IPS-15b (cell line): Measurements from ENCODE around the gene UBAC1.
"Not testable (repeated sequence)": the region's sequence is repeated elsewhere in the genome, so short reads cannot be mapped to it uniquely, and the experiment has no call there.

Source experiments
- H3K27me3 ChIP-seq: one replicate; pipeline ENCODE4 v1.6.1; 2013; ENCODE audit warnings: low read length; ENCODE audit not compliant: control insufficient read depth, insufficient read depth
- H3K36me3 ChIP-seq: one replicate; pipeline ENCODE4 v1.6.1; 2013; ENCODE audit warnings: low read length; ENCODE audit not compliant: control insufficient read depth, insufficient read depth
- H3K4me1 ChIP-seq: one replicate; pipeline ENCODE4 v1.6.1; 2013; ENCODE audit warnings: mild to moderate bottlenecking, low read length; ENCODE audit not compliant: control insufficient read depth, insufficient read depth
- H3K4me3 ChIP-seq: one replicate; pipeline ENCODE4 v1.5.1; 2013; ENCODE audit warnings: low read depth, low read length
- H3K9ac ChIP-seq: one replicate; pipeline ENCODE4 v1.6.1; 2013; ENCODE audit warnings: low read depth, mild to moderate bottlenecking, low read length
- H3K9me3 ChIP-seq: one replicate; pipeline ENCODE4 v1.6.1; 2013; ENCODE audit warnings: mild to moderate bottlenecking, low read length; ENCODE audit not compliant: control insufficient read depth, insufficient read depth

UBAC1 gene

GRCh38 chr9:135971892-135972291 lies 10.7 kb upstream of the UBAC1 start:
- H3K4me3 ChIP-seq: no peak overlapping the region
- no peaks in the 10 kb centered on the region for H3K9me3 ChIP-seq
- no peak overlapping the region for H3K9ac ChIP-seq
- H3K27me3 ChIP-seq: no peaks in the 10 kb centered on the region
- no peaks in the 10 kb centered on the region for H3K36me3 ChIP-seq
- H3K4me1 ChIP-seq: peaks cover 4% of the 10 kb centered on the region

- Histone ChIP-seq H3K4me1 (peaks cover 4% of the 10 kb centered on the region), H3K9ac (no peak overlapping the region), H3K9me3 (no peaks in the 10 kb centered on the region), H3K4me3 (no peak overlapping the region), H3K36me3 (no peaks in the 10 kb centered on the region), H3K27me3 (no peaks in the 10 kb centered on the region)
Measured at GRCh38 chr9:135971111-135971766, 10.1 kb upstream of the UBAC1 start.

- H3K4me3 ChIP-seq: no peak overlapping the region
- no peaks in the 10 kb centered on the region for H3K36me3 ChIP-seq
- H3K9me3 ChIP-seq: no peaks in the 10 kb centered on the region
- H3K4me1 ChIP-seq: peaks cover 4% of the 10 kb centered on the region
- H3K9ac ChIP-seq: no peak overlapping the region
- H3K27me3 ChIP-seq: no peaks in the 10 kb centered on the region
Measured at GRCh38 chr9:135970128-135970815, 9.1 kb upstream of the UBAC1 start.

GRCh38 chr9:135969064-135969683 lies 8.0 kb upstream of the UBAC1 start:
- no peaks in the 10 kb centered on the region for H3K27me3 ChIP-seq
- H3K9ac ChIP-seq: no peak overlapping the region
- H3K36me3 ChIP-seq: no peaks in the 10 kb centered on the region
- H3K4me1 ChIP-seq: peaks cover 4% of the 10 kb centered on the region
- H3K4me3 ChIP-seq: no peak overlapping the region
- no peaks in the 10 kb centered on the region for H3K9me3 ChIP-seq

- Histone ChIP-seq H3K27me3 (no peaks in the 10 kb centered on the region), H3K9me3 (no peaks in the 10 kb centered on the region), H3K4me1 (peaks cover 4% of the 10 kb centered on the region), H3K9ac (no peak overlapping the region), H3K36me3 (no peaks in the 10 kb centered on the region), H3K4me3 (no peak overlapping the region)
Measured at GRCh38 chr9:135968601-135969000, 7.4 kb upstream of the UBAC1 start.

DNA sequence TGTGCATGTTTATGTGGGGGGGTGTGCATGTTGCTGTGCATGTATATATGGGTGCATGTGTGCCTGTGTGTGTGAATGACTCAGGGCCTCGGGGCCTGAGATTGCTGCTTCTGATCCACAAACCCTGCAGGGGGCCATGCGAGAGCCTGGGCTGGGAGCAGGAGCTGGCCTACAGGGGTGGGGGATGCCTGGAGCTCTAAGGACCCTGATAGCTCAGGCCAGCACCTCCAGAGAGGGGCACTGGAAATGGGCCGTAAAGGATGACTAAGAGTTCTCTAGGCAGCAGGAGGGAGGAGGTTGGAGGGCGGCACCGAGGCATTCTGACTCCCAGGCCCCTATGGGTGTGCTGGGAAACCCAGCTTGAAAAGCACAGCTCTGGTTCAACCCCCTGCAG lies 6.9 kb upstream of the UBAC1 start:
- H3K9me3 ChIP-seq: no peaks in the 10 kb centered on the region
- no peaks in the 10 kb centered on the region for H3K36me3 ChIP-seq
- H3K27me3 ChIP-seq: no peaks in the 10 kb centered on the region
- H3K4me3 ChIP-seq: no peak overlapping the region
- no peak overlapping the region for H3K9ac ChIP-seq
- H3K4me1 ChIP-seq: peaks cover 4% of the 10 kb centered on the region

- H3K4me1 ChIP-seq, H3K9ac ChIP-seq, H3K9me3 ChIP-seq, H3K4me3 ChIP-seq, H3K27me3 ChIP-seq, H3K36me3 ChIP-seq: not testable (repeated sequence)
Measured at GRCh38 chr9:135966916-135967260, 5.7 kb upstream of the UBAC1 start.

GRCh38 chr9:135965124-135965756 lies 4.1 kb upstream of the UBAC1 start:
- Histone ChIP-seq H3K4me1 (peaks cover 4% of the 10 kb centered on the region), H3K4me3 (no peak overlapping the region), H3K9ac (no peak overlapping the region), H3K36me3 (no peaks in the 10 kb centered on the region), H3K9me3 (no peaks in the 10 kb centered on the region), H3K27me3 (no peaks in the 10 kb centered on the region)

GRCh38 chr9:135963938-135964337 lies 2.8 kb upstream of the UBAC1 start:
- Histone ChIP-seq H3K27me3 (no peaks in the 10 kb centered on the region), H3K9ac (no peak overlapping the region), H3K4me1 (peaks cover 9% of the 10 kb centered on the region), H3K36me3 (no peaks in the 10 kb centered on the region), H3K9me3 (no peaks in the 10 kb centered on the region), H3K4me3 (no peak overlapping the region)

GRCh38 chr9:135963338-135963737 lies 2.2 kb upstream of the UBAC1 start:
- H3K36me3 ChIP-seq: no peaks in the 10 kb centered on the region
- H3K4me3 ChIP-seq: no peak overlapping the region
- no peaks in the 10 kb centered on the region for H3K27me3 ChIP-seq
- peaks cover 9% of the 10 kb centered on the region for H3K4me1 ChIP-seq
- no peaks in the 10 kb centered on the region for H3K9me3 ChIP-seq
- H3K9ac ChIP-seq: no peak overlapping the region

DNA sequence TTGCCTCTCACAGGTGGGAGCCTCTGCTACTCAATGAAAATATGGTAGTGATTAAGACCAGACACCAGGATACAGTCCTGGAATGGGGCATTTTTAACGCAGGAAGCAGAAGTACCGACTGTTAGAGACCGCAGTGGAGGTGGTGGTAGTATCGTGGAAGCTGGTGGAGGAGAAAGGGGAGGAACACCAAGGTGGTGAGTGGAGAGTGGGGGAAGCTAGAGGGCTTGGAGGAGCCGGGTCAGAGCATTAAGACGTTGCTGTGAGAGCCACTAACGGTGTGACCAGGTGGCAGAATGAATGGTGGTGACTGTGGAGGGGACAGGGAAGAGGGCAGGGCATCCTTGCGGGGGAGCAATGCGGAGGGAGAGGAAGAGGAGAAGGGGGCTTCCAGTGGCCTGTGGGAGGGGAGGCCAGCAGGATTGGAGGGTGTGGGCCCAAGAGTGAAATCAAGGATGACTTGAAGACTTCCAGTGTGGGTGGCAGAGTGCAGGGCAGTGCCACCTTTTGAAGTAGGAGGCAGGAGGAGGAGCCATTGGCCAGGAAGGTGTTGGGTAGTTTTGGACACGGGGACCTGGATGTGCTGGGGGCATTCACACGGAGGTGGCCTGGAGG lies 1.6 kb upstream of the UBAC1 start:
- Histone ChIP-seq H3K4me3 (no peak overlapping the region), H3K36me3 (no peaks in the 10 kb centered on the region), H3K9me3 (no peaks in the 10 kb centered on the region), H3K9ac (no peak overlapping the region), H3K4me1 (peaks cover 7% of the 10 kb centered on the region), H3K27me3 (no peaks in the 10 kb centered on the region)
